ENCODE measurements around the gene SPATA2L.
A peak's percentile ranks its signal among the peaks of the same experiment; 100 is the strongest.

Gene SPATA2L

GRCh38 chr16:89701425-89702406 is at the start of gene SPATA2L:
TSS of gene SPATA2L (minus strand) at chr16:89701705. CDS start at chr16:89701232, 473 bp downstream.
- peak; percentile 86 for DNase-seq

GRCh38 chr16:89749637-89750036 is 48.1 kb upstream of the SPATA2L start:
- DNase-seq, result no peak

- no peak for DNase-seq
Observed at GRCh38 chr16:89748921-89749320, 47.4 kb upstream of the SPATA2L start.

GRCh38 chr16:89748076-89748475 is 46.6 kb upstream of the SPATA2L start:
- no peak for DNase-seq

- no peak for DNase-seq
Observed at GRCh38 chr16:89746043-89746442, 44.5 kb upstream of the SPATA2L start.

- no peak for DNase-seq
Observed at GRCh38 chr16:89744813-89745212, 43.3 kb upstream of the SPATA2L start.

GRCh38 chr16:89742948-89743347 is 41.4 kb upstream of the SPATA2L start:
- no peak for DNase-seq

- no peak for DNase-seq
Observed at GRCh38 chr16:89741342-89742014, 40.0 kb upstream of the SPATA2L start.

- DNase-seq, result no peak
Observed at GRCh38 chr16:89739383-89739782, 37.9 kb upstream of the SPATA2L start.

GRCh38 chr16:89738538-89739317 is 37.2 kb upstream of the SPATA2L start:
- no peak for DNase-seq

- DNase-seq, result no peak
Observed at GRCh38 chr16:89738072-89738377, 36.5 kb upstream of the SPATA2L start.

- DNase-seq, result no peak
Observed at GRCh38 chr16:89737341-89738071, 36.0 kb upstream of the SPATA2L start.

- no peak for DNase-seq
Observed at GRCh38 chr16:89736554-89736953, 35.0 kb upstream of the SPATA2L start.

GRCh38 chr16:89733792-89734191 is 32.3 kb upstream of the SPATA2L start:
- no peak for DNase-seq

GRCh38 chr16:89733322-89733721 is 31.8 kb upstream of the SPATA2L start:
- no peak for DNase-seq

GRCh38 chr16:89732918-89733242 is 31.4 kb upstream of the SPATA2L start:
- DNase-seq, result no peak

GRCh38 chr16:89732142-89732917 is 30.8 kb upstream of the SPATA2L start:
- DNase-seq, result no peak

- no peak for DNase-seq
Observed at GRCh38 chr16:89730610-89731234, 29.2 kb upstream of the SPATA2L start.

- DNase-seq, result peak; percentile 18
Observed at GRCh38 chr16:89729863-89730593, 28.5 kb upstream of the SPATA2L start.

GRCh38 chr16:89729293-89729692 is 27.8 kb upstream of the SPATA2L start:
- no peak for DNase-seq

Measured in NCI-H1105 treated with DMSO at 0.1 percent for 48 hours (cell line).